HFFc6 (cell line): ENCODE data around the gene MAP7D2. TPM values are rescaled to one million over a fixed set of nuclear protein-coding genes. Genes with fewer than 3 reads are reported as not detected.

Experiments used
- DNase-seq: peaks from one replicate; pipeline ENCODE4 v3.0.0-alpha.2; 2018
- H3K27ac Mint-ChIP-seq: 2 replicates; pipeline ENCODE4 v1.8.0; 2020; ENCODE audit warnings: mild to moderate bottlenecking, mixed read lengths
- H3K27me3 Mint-ChIP-seq: 2 replicates; pipeline ENCODE4 v1.8.0; 2021; ENCODE audit warnings: mild to moderate bottlenecking, moderate library complexity, mixed read lengths; ENCODE audit not compliant: insufficient read depth
- H3K36me3 Mint-ChIP-seq: 2 replicates; pipeline ENCODE4 v1.8.0; 2021; ENCODE audit warnings: low read depth, mixed read lengths
- H3K4me1 Mint-ChIP-seq: 2 replicates; pipeline ENCODE4 v1.8.0; 2020; ENCODE audit warnings: low read depth, mixed read lengths
- H3K4me3 Mint-ChIP-seq: 2 replicates; pipeline ENCODE4 v1.8.0; 2020; ENCODE audit warnings: mild to moderate bottlenecking, moderate library complexity, mixed read lengths
- H3K9me3 Mint-ChIP-seq: 2 replicates; pipeline ENCODE4 v1.8.0; 2020; ENCODE audit warnings: mild to moderate bottlenecking, mixed read lengths
- CTCF ChIP-seq: fragments of 200-600 bp; sonication (generic); IDR thresholded peaks from 2 replicates; pipeline ENCODE4 v1.5.0; 2021; ENCODE audit warnings: antibody characterized with exemption, mild to moderate bottlenecking
- total RNA-seq, 6 experiments: library from RNA; stranded (reverse); fragmentation: NEBNext Ultra II Directional; extraction: Animal tissue kit (Norgen Biotek cat#: 25700); gene quantifications; 2 replicates in 1 of 6; 3 replicates in 5 of 6; pipeline ENCODE4 v1.2.3, GENCODE V29; 2021

The MAP7D2 gene
- total RNA-seq, 6 experiments from 2014 or later, result 0.05 to 0.47 (median 0.20) TPM; not detected in 1

- H3K9me3 Mint-ChIP-seq, result no peaks in the 10 kb centered on the region; the same call in 1 of the 2 replicates
- no peak overlapping the region for H3K4me3 Mint-ChIP-seq
- no peaks in the 10 kb centered on the region for H3K4me1 Mint-ChIP-seq
- H3K27ac Mint-ChIP-seq, result no peak overlapping the region
- H3K27me3 Mint-ChIP-seq, result peaks cover 7% of the 10 kb centered on the region
- no peak for DNase-seq
- H3K36me3 Mint-ChIP-seq, result 0 out of 2 replicates have a peak, but pooled peaks cover under 1% of the 10 kb centered on the region
- no peak for TF ChIP-seq CTCF
Observed at GRCh38 chrX:20007962-20008622, 108.6 kb downstream of the MAP7D2 start.

- H3K27me3 Mint-ChIP-seq, result peaks cover 2% of the 10 kb centered on the region
- no peaks in the 10 kb centered on the region for H3K4me1 Mint-ChIP-seq
- no peaks in the 10 kb centered on the region for H3K9me3 Mint-ChIP-seq
- H3K36me3 Mint-ChIP-seq, result no peaks in the 10 kb centered on the region
- no peak for TF ChIP-seq CTCF
- DNase-seq, result no peak
- H3K4me3 Mint-ChIP-seq, result no peak overlapping the region
- H3K27ac Mint-ChIP-seq, result no peak overlapping the region
Observed at GRCh38 chrX:20005883-20006282, 110.8 kb downstream of the MAP7D2 start.

DNA sequence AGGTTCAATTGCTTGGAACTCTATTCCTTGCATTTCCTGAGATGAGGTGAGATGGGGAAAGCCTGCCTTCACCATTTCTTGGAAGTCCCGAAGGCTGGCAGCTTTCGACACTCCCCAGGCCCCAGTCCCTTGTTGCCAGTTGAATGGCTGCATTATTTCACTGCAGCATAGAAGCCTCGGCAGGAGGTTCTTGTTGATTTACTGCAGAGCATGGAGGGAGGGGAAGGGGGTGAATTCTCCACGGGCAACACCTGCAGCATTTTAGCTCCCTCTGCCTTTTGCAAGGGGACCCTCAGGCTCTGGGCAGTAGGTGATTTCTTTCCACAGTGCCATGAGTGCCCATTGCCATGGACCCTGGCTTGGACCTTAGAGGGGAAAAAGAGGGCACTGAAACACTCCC, 115.1 kb downstream of the MAP7D2 start:
- no peaks in the 10 kb centered on the region for H3K9me3 Mint-ChIP-seq
- H3K36me3 Mint-ChIP-seq, result no peaks in the 10 kb centered on the region
- no peak for TF ChIP-seq CTCF
- no peaks in the 10 kb centered on the region for H3K4me1 Mint-ChIP-seq
- H3K27me3 Mint-ChIP-seq, result peaks cover 4% of the 10 kb centered on the region
- H3K4me3 Mint-ChIP-seq, result no peak overlapping the region
- H3K27ac Mint-ChIP-seq, result no peak overlapping the region
- DNase-seq, result no peak

GRCh38 chrX:19991350-19991718, 125.4 kb downstream of the MAP7D2 start:
- TF ChIP-seq CTCF, result peak; percentile 46
- DNase-seq, result no peak
- Mint-ChIP-seq H3K4me3 (peak overlapping the region; percentile 86), H3K27ac (peak overlapping the region; percentile 68), H3K4me1 (peaks cover 11% of the 10 kb centered on the region), H3K9me3 (no peaks in the 10 kb centered on the region), H3K27me3 (no peaks in the 10 kb centered on the region), H3K36me3 (peaks cover 3% of the 10 kb centered on the region; the same call in 1 of the 2 replicates)

DNA sequence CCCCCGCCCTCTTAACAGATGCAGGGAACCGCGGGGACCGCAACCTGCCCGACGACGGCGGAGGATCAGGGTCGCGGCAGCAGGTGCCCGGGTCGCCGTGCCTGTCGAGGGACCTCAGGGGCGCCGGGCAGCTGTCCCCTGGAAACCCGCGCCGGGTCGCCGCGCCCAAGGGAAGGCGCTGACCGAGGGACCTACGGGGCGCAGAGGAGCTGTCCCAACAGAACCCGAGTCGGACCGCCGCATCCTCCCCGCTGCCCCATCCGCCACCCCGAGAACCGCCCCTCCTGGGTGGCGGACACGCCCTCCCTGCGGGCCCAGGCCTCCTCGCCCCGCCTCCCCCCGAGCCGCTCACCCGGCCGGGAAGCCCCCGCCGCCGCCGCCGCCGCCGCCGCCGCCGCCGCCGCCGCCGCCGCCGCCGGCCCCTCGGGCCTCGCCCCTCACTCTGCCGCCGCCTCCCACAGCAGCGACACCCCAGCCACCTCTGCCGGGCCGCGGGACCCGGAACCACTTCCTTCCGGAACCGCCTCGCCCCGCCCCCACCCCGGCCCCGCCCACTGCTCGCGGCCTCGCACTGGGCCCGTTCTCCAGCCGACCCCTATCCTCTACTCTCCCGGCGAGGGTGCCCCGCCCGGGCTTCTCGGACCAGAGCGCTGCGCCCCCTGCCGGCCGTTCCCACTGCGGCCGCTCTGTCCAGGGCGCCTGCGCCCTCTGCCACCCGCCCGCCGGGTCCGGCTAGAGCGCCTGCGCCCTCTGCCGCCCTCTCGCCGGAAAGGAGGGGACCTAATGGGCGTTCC, 126.0 kb downstream of the MAP7D2 start, which contains the start of gene BCLAF3:
Gene BCLAF3 (minus strand): TSS at position 506 of the 794 bp plus-strand sequence. CDS start 20,797 bp downstream, outside the sequence.
- peak; percentile 86 for TF ChIP-seq CTCF
- Mint-ChIP-seq H3K36me3 (peaks cover 4% of the 10 kb centered on the region; the same call in 1 of the 2 replicates), H3K27me3 (no peaks in the 10 kb centered on the region), H3K27ac (peak within 1 kb of the TSS; percentile 78), H3K4me3 (peak within 1 kb of the TSS; percentile 92), H3K4me1 (peaks cover 13% of the 10 kb centered on the region), H3K9me3 (no peaks in the 10 kb centered on the region)
- peak; percentile 76 for DNase-seq
